NCI-H2081 (cell line): Measurements from ENCODE around the gene BTBD19.
"Not testable (repeated sequence)": the region's sequence is repeated elsewhere in the genome, so short reads cannot be mapped to it uniquely, and the experiment has no call there.

Experiments used
- DNase-seq, 2 experiments: peaks; one replicate each; lab custom pipeline; 2025; lab: John Stamatoyannopoulos, UW

The BTBD19 gene

DNA sequence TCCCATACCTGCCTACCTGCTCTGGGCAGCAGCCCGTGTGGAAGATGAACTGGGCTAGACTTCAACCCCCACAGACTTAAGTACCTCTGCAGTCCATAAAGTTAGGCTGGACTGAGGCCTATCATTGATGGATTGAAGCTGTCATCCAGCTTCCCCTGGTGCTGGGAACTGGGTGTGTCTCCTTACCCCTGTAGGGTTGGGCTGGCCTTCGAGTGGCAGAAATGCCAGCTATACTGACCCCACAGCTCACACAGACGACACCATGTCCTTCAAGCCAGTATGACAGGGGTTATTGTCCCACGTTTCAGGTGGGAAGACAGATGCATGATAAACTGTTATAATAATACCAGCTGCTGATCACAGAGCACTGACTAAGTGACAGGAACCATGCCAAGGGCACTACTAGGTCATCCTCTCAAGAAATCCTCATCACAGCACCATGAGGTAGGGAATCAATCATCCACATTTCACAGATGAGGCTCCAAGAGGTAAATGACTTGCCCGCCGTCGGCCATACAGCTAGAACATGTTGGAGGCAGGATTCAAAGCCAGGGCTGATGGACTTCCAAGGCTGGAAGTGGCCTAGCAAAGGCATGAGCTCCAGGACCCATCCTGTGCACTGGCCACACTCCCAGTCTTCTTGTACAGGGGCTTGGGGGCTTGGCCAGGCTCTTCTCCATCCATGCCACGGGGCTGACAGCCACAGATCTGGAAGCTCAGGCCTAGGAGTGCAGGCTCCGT, 20.0 kb upstream of the BTBD19 start, which contains the start of gene BEST4:
BEST4 (minus strand) TSS at position 51 of the 741 bp plus-strand sequence. CDS start 465 bp downstream, outside the sequence.
- no peak for DNase-seq

DNA sequence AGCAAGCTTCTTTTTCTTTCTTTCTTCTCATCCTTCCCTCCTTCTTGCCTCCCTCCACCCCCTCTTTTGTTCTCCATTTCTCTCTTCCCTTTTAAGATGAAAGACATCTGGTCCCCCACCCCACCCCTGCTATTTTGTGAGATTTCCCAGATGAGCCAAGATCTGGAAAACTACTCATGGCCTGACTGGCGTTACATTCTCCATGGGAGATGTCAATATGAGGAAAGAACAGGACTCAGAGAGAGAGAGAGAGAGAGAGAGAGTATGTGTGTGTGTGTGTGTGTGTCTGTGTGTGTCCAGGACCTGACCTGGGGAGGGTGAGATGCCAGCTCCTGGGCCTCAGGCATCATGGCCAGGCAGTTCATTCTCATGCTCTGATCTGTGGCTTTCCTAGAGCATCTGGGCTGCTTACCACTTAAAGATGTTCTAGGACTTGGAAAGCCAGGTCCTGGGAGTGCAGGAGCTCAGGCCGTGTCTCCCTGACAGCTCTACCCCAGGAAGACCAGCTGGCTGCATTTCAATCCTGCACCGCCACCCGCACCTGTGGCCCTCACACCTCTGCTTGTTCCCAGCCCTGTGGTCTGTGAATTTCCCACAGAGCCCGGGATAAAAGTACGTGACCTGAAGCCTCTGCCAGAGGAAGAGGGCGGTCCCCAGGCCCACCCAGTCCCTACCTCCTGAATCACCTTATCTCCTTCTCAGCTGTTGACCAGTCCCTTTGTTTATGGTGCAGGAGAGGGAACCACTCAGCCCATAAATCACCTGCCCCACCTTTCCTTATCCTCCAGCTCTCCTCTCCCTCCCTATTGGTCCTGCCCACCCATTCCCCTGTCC, 17.1 kb upstream of the BTBD19 start:
- DNase-seq: no peak

DNA sequence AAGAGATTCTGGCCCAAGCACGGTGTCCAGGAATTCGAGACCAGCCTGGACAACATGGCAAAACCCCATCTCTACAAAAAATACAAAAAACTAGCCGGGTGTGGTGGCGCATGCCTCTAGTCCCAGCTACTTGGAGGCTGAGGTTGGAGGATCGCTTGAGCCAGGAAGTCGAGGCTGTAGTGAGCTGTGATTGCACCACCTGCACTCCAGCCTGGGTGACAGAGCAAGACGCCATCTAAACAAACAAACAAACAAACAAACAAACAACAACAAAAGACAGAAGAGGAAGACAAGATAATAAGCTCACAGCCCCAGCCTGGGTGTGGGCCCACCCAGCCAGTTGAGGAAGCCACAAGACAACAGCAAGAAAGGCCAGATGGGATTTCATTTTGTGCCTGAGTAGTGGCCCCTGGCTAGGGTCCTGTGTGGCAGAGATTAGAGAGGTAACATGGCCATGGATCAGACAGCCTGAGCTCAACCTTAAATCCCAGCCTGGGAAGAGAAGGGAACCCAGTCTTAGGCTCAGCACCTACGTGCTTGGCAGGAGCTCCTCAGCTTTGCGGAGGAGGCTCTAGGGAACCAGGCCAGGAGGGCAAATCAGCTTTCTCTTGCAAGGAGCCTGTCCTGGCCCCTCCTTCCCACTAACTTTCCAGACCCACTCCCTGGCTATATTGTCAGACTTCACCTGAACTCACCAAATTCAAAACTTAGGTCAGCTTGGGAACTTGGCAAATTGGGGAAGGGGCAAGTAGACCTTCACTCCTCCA, 15.4 kb upstream of the BTBD19 start:
- no peak for DNase-seq

DNA sequence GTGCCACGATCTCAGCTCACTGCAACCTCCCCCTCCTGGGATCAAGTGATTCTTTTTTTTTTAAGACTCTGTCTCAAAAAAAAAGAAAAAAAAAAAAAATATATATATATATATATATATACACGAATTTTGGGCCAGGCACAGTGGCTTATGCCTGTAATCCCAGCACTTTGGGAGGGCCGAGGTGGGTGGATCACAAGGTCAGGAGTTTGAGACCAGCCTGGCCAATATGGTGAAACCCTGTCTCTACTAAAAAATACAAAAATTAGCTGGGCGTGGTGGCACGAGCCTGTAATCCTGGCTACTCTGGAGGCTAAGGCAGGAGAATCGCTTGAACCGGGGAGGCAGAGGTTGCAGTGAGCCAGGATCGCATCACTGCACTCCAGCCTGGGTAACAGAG, 10.4 kb upstream of the BTBD19 start:
- DNase-seq: not testable (repeated sequence)

DNA sequence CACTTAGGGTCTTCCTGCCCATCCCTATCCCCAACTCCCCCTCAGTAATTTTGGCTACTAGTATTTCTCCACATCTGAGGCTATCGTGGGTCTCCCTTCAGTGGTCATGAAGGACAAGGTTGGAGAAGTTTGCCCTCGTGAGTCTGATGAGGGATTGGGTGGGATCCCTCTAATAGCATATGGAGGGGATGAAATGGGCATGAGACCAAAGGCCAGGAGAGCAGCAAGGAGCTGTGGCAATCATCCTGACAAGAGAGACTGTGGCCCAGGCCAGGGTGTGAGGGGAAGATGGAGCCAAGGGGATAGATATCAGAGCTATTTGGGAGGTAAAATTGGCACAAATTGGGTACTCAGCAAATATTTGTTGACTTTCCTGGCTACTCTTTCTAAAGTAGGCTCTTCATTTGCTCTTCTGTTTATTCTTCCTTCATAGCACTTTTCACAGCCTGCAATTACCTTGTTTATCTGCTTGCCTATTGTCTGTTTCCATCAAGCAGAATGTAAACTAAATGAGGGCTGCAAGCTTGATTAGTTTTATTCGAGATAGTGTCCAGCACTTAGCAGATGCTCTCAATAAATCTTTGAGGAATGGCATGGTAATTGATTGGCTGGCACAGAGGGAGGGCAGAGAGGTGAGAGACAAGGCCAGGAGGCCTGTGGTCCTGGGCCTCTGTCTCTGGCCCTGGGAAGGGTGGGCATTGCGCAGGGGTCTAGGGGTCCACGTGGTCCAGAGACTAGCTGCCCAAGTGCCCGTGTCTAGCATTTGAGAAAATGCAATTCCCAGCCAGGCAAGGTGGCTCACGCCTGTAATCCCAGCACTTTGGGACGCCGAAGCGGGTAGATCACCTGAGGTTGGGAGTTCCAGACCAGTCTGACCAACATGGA, 9.6 kb upstream of the BTBD19 start:
- peak in 1 of 2 experiments; percentile 51 for DNase-seq

DNA sequence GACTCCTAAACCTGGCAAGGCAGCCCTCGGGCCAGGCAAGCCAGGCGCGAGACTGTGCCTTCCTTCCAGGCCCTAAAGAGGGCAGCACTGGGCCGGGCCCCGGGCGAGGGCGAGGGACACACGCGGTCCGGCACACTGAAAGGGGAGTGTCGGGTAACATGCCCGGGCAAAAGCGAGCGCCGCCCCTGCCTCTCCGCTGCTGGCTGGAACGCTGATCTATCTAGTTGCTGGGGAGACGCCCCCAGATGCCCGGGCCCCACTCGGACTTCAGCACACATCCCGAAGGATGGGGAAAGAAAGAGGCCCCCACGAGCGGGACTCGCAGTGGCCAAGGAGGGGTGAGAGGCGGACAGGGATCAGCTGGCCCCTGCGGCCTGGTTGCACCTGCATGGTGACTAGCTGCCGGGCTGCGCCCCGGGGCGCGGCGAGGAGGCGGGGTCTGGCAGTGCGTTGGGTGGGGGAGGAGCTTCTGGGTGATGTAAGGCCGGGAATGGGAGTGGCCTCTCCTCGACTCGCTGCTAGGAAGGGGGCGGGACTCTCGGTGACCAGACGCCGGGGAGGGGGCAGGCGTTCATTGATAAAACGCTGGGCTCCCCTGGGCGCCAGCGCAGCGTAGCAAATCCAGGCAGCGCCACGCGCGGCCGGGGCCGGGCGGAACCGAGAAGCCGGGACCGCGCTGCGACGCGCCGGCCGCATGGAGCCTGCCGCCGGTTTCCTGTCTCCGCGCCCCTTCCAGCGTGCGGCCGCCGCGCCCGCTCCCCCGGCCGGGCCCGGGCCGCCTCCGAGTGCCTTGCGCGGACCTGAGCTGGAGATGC, 8.3 kb upstream of the BTBD19 start, which contains the start of gene PLK3:
PLK3 (plus strand) TSS at position 608 of the 815 bp plus-strand sequence; CDS start at position 695, 87 bp downstream.
- DNase-seq: peak; percentile 98 to 100

DNA sequence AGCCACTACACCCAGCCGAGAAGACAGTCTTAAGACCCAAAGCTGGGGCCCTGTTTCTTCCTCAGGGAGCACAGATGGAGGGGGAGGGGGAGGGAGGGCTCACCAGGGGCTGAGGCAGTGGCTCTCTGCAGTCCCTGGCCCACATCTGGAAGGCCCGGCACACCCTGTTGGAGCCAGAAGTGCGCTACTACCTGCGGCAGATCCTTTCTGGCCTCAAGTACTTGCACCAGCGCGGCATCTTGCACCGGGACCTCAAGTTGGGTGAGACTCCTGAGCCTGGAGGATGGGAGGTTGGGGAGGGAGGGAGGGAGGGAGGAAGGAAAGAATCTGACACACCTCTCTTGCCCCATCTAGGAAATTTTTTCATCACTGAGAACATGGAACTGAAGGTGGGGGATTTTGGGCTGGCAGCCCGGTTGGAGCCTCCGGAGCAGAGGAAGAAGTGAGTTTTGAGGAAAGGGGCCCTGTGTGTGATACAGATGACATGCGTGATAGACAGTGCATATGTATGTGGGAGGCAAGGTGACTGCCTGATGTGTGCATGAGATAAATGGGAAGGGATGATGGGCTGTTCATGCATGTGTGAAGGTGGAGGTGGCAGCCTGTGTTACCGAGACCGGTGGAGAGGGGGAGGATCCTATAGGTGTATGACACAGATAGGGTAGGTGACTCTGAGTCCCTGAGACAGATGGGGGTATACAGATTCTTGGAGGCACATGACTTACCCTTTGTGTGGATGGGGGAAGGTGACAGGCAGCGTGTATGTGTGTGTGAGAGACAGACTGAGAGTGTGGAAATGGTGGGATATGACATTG, 6.6 kb upstream of the BTBD19 start:
- no peak for DNase-seq

DNA sequence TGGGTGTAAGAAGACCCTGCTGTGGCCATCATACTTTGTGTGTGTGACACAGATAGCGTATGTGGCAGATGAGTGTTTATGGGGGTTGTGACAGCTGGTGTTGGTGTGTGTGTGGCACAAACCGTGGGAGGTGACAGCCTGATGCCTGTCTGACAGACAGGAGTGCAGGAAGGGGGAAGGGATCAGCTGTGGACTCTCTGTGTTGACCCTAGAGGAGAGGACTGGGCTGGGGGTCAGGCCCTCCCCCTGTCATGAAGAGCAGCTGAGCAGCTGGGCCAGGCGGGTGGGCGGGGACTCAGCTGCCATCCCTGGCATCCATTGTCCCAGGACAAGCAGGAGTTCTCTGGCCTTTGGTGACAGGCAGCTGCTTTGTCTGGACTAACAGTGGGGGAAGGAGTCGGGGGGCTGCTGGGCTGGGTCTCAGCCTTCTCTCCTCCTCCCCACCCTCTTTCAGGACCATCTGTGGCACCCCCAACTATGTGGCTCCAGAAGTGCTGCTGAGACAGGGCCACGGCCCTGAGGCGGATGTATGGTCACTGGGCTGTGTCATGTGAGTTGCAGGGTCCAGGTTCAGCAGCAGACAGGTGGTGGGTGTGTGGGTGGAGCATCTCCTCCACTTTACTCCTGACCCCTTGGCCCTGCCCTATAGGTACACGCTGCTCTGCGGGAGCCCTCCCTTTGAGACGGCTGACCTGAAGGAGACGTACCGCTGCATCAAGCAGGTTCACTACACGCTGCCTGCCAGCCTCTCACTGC, 5.8 kb upstream of the BTBD19 start:
- DNase-seq: no peak

DNA sequence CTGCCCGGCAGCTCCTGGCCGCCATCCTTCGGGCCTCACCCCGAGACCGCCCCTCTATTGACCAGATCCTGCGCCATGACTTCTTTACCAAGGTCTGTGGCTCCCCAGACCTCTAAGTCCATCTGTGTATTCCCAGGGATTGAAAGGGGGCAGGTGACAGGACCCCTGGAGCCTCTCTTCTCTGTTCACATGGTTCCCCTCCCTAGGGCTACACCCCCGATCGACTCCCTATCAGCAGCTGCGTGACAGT, 5.3 kb upstream of the BTBD19 start:
- DNase-seq: no peak

DNA sequence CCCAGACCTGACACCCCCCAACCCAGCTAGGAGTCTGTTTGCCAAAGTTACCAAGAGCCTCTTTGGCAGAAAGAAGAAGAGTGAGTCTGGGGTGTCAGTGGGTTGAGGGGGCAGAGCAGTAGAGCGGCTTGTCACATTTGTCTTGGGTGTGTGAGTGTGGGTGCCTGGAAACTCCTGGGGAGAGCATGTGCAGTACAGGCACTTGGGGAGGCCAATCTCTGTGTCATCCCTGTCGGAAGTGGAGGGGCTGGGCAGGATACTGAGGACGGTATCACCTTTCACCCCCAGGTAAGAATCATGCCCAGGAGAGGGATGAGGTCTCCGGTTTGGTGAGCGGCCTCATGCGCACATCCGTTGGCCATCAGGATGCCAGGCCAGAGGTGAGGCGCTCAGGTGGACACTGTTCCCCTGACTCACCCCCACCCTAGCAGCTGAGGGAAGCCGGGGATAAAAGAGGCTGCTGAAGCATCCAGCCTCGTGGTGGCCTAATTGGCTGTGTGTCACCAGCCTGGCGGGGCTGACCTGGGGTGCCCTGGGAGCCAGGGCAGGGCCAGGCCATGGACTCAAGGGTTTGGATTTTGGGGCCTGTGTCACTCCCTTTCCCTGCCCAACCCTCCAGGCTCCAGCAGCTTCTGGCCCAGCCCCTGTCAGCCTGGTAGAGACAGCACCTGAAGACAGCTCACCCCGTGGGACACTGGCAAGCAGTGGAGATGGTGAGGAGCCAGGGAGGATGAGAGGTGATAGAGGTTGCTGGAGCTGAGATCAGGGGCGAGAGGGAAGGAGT, 4.8 kb upstream of the BTBD19 start:
- no peak for DNase-seq

DNA sequence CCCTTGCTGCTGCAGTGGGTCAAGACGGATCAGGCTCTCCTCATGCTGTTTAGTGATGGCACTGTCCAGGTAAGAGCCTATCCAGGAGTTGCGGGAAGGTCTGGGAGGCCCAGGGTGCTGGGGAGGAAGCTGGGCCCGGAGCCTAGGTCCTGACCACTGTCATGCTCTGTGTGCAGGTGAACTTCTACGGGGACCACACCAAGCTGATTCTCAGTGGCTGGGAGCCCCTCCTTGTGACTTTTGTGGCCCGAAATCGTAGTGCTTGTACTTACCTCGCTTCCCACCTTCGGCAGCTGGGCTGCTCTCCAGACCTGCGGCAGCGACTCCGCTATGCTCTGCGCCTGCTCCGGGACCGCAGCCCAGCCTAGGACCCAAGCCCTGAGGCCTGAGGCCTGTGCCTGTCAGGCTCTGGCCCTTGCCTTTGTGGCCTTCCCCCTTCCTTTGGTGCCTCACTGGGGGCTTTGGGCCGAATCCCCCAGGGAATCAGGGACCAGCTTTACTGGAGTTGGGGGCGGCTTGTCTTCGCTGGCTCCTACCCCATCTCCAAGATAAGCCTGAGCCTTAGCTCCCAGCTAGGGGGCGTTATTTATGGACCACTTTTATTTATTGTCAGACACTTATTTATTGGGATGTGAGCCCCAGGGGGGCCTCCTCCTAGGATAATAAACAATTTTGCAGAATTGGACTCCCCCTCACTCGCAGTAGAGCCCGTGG, 2.9 kb upstream of the BTBD19 start:
- DNase-seq: no peak

DNA sequence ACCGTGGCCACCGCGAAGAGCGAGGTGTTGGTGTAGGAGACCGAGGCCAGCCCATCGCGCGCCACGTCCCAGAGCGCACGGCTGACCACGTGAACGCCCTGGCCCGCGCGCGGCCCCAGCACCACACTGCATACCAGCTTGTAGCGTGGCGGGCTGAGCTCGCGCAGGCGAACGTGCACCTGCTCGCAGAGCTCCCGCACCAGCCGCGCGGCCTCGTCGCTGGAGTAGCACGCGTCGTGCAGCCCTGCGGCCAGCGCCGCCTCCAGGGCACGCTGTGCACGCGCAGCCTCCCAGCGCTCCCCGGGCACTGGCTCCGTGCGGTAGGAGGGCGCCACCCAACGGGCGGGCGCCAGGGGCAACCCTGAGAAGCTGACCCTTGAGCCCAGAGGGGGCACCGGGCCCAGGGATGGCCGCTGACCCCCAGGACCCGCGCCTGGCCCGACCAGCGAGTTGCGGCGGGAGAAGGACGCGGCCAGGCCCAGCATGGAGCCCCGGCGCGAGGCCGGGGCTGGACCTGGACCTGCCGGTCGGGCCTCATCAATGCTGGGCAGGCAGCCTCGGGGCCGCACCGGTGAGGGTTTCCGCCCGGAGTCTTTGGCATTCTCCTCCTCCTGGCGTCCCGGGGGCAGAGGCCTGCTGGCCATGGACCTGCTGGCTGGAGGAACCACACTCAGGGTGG, 2.2 kb upstream of the BTBD19 start:
- DNase-seq: no peak

DNA sequence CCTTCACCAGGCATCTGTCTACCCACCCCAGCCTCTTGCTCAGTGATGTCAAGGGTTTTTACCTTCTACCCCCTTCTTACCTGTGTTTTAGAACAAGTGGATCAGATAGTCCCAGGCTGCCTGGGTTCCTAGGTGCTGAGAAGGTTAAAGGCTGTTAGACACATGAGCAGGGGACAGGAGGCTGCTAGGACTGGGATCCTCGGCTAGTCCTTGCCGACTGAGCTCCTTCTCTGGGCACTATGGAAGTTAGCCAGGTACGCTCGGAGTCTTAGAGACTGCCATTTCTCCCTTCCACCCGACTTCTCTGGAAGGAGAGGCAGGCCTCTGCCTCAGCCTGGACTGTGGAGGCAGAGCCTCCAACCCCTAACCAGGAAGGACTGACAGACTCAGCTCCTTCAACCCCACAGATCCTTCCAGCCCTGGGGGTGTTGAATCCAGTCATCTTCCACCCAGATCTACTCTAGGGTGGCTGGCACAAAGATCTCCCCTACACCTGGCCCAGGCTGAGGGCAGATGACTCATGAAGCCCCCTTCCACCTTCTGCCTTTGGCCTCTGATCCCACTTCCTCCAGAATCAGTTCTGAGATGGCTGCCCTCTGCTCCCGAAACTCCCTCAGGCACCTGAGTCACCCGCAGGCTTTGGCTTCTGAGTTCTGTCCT, 1.5 kb upstream of the BTBD19 start, which contains the start of gene DYNLT4:
DYNLT4 (minus strand) TSS at position 648 of the 660 bp plus-strand sequence. CDS start 683 bp downstream, outside the sequence.
- no peak for DNase-seq

DNA sequence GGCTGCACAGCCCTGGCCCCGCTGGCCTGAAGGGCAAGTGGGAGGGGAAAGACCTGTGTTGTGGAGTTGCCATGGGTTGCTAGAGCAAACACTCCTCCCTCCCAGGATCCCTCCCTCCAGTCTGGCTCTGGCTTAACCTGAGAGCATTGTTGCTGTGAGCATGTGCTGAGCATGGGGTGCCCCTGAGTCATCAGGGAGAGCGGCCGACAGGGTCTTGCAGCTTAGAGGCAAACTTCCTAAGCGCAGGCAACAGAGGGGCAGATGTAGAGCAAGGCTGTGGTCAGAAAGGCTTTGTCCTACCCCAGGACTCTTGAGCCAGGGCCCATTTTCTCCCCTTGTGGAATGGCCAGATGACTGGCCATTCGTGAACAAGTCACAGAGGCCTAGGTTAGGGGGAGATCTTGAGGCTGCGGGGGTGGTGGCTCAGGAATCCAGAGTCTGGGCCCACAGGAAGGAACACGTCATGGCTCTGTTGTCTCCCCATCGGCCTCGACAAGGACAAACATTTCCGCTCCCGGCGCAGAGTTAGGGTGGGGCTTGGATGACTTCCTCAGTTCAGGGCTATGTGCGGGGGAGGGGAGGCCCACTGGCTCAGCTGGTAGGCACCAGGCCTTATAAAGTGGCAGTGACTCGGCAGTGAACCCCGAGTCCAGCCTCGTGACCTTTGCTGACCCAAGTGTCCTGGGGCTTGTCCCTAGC, 810 bp upstream of the BTBD19 start:
- DNase-seq: no peak
